Ectodermal cell (in vitro differentiated cells): ENCODE results near the gene STXBP6.

Experiments
- H3K27ac ChIP-seq: 2 replicates; pipeline ENCODE4 v1.7.0; 2013; ENCODE audit warnings: mild to moderate bottlenecking, low read depth, low read length; ENCODE audit not compliant: insufficient read depth, poor library complexity, severe bottlenecking
- H3K27me3 ChIP-seq: 2 replicates; pipeline ENCODE4 v1.7.0; 2013; ENCODE audit warnings: mild to moderate bottlenecking, low read length; ENCODE audit not compliant: insufficient read depth, control insufficient read depth, poor library complexity, severe bottlenecking
- H3K36me3 ChIP-seq: one replicate; pipeline ENCODE4 v1.7.0; 2013; ENCODE audit warnings: low read length; ENCODE audit not compliant: control insufficient read depth, insufficient read depth
- H3K4me1 ChIP-seq: one replicate; pipeline ENCODE4 v1.7.0; 2013; ENCODE audit warnings: low read length; ENCODE audit not compliant: control insufficient read depth, insufficient read depth
- H3K4me3 ChIP-seq: 2 replicates; pipeline ENCODE4 v1.7.0; 2013; ENCODE audit warnings: low read depth, low read length, control low read depth; ENCODE audit not compliant: insufficient read depth
- H3K9me3 ChIP-seq: 2 replicates; pipeline ENCODE4 v1.7.0; 2013; ENCODE audit warnings: mild to moderate bottlenecking, low read length, moderate library complexity; ENCODE audit not compliant: control insufficient read depth
- WGBS, 2 experiments: methylation state at CpG; one replicate each; pipeline ENCODE4 v1.1.7; 2013; ENCODE audit warnings: missing lambda C conversion rate in 2 of 2; 5-methylcytosine and 5-hydroxymethylcytosine counted together

STXBP6 gene

DNA sequence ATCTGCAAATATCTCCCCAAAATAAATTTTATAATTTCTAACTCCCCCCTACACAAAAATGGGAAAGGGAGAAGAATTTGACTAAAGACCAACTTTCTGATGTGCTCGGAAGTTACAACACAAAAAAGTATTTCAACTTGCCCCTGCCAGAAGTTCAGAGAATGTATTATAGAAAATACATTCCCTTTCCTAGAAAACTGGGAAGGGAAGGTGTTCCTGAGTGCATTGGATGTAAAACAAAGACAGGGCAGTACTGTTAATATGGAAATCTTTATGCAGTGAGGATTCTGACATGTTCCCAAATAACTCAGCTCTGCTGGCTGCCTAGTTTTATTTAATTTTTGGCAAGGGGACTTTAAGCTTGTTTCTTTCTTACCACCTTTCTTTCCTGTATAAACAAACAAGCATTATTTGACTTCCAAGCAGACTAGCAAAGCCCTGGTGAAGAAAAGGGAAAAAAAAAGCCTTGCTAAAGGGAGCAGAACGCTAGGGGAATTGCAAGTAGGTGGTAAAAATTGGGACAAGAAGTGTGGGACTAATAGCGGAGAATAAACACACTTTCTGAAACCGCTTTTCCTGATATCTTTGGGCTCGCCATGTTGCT, 124.1 kb downstream of the STXBP6 start:
- Histone ChIP-seq H3K27ac (no peak overlapping the region), H3K36me3 (no peaks in the 10 kb centered on the region), H3K4me1 (no peaks in the 10 kb centered on the region), H3K4me3 (no peak overlapping the region), H3K27me3 (no peaks in the 10 kb centered on the region), H3K9me3 (no peaks in the 10 kb centered on the region)
- 85 to 88% methylated on average over 4 to 5 of the region's 5 CpGs for WGBS, 2 experiments

DNA sequence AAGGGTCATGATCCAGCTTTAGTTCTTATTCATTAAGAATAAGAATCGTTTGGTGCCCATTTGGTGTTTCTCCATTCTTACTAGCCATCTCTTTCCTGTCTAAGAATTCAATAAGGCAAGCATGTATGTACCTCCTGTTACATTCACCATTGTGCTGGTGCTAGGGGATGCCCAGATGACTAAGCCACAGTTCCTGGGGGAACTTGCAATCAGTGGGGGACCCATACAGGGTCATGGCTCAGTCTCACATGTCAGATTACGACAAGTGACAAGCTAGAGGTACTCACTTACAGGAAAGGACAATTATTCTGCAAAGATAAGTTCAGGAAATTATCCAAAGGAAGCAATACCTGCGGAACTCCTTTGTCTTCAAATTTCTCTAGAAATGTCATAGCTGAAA, 125.4 kb downstream of the STXBP6 start:
- Histone ChIP-seq H3K4me1 (no peaks in the 10 kb centered on the region), H3K36me3 (no peaks in the 10 kb centered on the region), H3K27me3 (no peaks in the 10 kb centered on the region), H3K27ac (no peak overlapping the region), H3K9me3 (no peaks in the 10 kb centered on the region), H3K4me3 (no peak overlapping the region)
- WGBS, 2 experiments: 90 to 98% methylated on average over 3 of the region's 3 CpGs

GRCh38 chr14:24921903-24922302, 128.0 kb downstream of the STXBP6 start:
- WGBS, 2 experiments: 88 to 92% methylated on average over 1 of the region's 1 CpG

DNA sequence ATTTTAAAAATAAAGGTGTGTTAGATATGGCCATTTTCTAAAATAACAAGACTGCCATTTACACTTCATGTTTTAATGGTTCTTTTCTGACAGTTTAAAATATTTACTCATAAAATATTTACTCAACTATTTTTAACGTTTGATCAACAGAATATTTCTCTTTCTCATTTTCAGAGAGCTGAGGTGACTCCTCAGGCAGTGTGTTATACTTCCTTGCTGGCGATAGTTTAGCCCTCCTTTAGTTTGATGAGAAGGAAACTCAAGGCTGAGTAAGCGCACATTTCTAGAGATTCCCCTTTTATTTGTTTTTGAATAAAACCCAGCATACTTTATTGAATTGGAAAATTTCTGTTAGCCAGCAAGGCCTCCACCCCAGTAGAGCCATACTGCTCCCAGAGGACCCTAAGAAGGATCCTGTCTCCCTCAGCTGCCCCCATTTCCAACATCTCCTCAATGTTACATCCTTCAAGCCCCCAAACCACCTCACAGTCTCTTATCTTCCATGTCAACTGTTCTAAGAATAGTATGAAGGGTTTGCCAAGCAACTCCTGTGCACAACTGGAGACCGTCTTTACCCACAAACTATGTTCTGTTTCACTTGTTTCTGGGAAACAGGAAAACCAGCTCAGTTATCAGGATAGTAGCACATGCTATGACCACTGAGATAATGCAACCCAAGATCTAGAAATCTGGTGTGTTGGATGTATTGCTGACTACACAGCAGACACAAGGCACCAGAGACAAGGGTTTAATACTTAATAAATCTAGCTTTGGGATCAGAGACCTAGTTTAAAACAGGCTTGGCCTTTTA, 129.5 kb downstream of the STXBP6 start:
- Histone ChIP-seq H3K4me3 (no peak overlapping the region), H3K36me3 (no peaks in the 10 kb centered on the region), H3K4me1 (no peaks in the 10 kb centered on the region), H3K27ac (no peak overlapping the region), H3K9me3 (no peaks in the 10 kb centered on the region), H3K27me3 (no peaks in the 10 kb centered on the region)
- 91 to 93% methylated on average over 4 of the region's 4 CpGs for WGBS, 2 experiments

More at GRCh38 chr14:24921903-24922302, 128.0 kb downstream of the STXBP6 start:
- H3K27ac ChIP-seq: no peak overlapping the region
- no peaks in the 10 kb centered on the region for H3K9me3 ChIP-seq
- H3K27me3 ChIP-seq: no peaks in the 10 kb centered on the region
- H3K36me3 ChIP-seq: no peaks in the 10 kb centered on the region
- H3K4me1 ChIP-seq: no peaks in the 10 kb centered on the region
- H3K4me3 ChIP-seq: no peak overlapping the region

DNA sequence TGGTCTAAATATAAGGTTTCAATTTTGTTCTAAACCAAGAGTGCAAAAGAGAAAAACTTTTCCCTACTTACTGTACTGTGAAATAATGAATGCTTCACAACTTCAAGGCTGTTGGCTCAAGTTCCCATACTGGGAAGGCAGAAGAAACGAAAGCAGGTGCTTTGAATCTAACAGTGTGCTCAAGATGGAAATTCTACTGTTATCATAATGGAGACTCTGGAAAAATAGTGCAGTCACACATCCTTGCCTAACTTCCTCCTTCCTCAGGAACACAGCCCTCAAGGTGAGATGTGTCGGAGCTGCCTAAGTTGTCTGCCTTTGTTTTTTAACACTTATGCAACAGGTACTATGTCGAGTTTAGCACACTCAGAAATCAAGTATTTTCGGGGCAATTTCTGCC, 131.1 kb downstream of the STXBP6 start:
- no peak overlapping the region for H3K4me3 ChIP-seq
- no peaks in the 10 kb centered on the region for H3K36me3 ChIP-seq
- no peak overlapping the region for H3K27ac ChIP-seq
- no peaks in the 10 kb centered on the region for H3K4me1 ChIP-seq
- WGBS, 2 experiments: 93 to 94% methylated on average over 3 to 4 of the region's 4 CpGs
- no peaks in the 10 kb centered on the region for H3K27me3 ChIP-seq
- no peaks in the 10 kb centered on the region for H3K9me3 ChIP-seq

DNA sequence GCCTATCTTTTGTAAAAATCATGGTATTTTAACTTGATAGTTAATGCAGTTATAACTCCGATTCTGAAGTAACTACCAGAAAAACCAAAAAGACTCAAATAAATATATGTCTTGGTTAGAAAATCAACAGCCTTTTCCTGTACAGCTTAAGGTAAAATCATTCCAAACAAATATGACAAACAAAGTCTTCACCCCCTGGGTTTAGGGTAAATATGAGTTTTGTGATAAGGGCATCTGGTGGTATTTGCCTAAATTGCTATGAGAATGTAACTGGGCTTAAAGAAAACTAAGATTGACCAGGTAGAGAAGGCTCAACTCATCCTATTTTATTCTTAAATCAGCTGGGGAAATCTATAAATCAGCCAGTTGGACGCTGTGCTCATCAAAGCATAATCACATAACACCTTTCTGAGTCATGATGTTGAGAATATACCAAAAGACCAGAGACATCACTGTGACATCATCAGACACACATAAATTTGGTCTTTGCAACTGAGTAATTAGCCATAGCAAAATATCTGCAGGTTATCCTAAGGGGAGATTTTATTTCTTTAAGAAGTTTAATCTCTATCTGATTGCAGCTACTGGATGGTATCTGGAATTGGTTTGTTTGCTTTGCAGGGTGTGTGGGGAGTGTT, 133.9 kb downstream of the STXBP6 start:
- H3K4me1 ChIP-seq: no peaks in the 10 kb centered on the region
- no peak overlapping the region for H3K27ac ChIP-seq
- H3K36me3 ChIP-seq: no peaks in the 10 kb centered on the region
- no peaks in the 10 kb centered on the region for H3K27me3 ChIP-seq
- H3K4me3 ChIP-seq: no peak overlapping the region
- WGBS, 2 experiments: 93 to 100% methylated on average over 1 to 2 of the region's 2 CpGs
- no peaks in the 10 kb centered on the region for H3K9me3 ChIP-seq

- no peaks in the 10 kb centered on the region for H3K27me3 ChIP-seq
- no peaks in the 10 kb centered on the region for H3K9me3 ChIP-seq
- no peak overlapping the region for H3K4me3 ChIP-seq
- H3K27ac ChIP-seq: no peak overlapping the region
- H3K36me3 ChIP-seq: no peaks in the 10 kb centered on the region
- H3K4me1 ChIP-seq: no peaks in the 10 kb centered on the region
- 80% methylated on average over 1 of the region's 1 CpG; no CpG with 5 or more reads in 1 of the 2 experiments for WGBS, 2 experiments
These were observed 134.5 kb downstream of the STXBP6 start for GRCh38 chr14:24915403-24915921.

DNA sequence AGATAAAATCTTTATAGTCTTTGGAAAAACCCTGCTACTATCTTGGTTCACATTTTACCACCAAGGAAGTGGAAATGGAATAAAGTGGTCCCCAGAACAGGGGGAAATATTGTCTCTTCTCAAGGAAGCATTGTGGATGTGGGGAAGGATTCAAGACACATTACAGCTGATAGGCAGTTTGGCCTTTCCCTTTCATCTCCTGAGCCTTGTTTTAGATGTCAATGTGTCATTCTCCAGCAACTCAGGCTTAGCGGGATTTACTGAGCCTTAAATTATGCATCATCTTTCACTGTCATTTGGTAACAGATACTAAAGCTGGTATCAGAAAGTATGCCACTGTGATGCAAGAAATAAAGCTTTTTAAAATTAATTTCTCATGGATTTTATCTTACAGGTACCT, 136.2 kb downstream of the STXBP6 start:
- Histone ChIP-seq H3K4me1 (no peaks in the 10 kb centered on the region), H3K27me3 (no peaks in the 10 kb centered on the region), H3K27ac (no peak overlapping the region), H3K9me3 (no peaks in the 10 kb centered on the region), H3K36me3 (no peaks in the 10 kb centered on the region), H3K4me3 (no peak overlapping the region)
- 75 to 83% methylated on average over 1 of the region's 1 CpG for WGBS, 2 experiments

DNA sequence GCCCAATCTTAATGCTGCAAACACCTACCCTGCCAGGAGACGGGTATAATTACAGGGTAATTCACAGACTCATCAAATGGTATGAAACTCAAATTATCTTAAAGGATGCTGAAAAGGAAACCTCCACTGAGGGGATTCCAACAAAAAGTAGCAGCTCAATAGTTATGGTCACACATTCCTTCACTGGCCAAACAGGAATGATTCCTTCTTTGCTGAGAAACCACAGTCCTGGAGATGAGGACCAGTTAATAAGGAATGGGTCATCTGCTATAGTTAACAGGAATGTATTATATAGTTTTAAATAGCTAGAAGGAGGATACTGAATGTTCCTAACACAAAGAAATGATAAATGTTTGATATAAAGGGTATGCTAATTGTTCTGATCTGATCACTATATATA, 136.9 kb downstream of the STXBP6 start:
- no peaks in the 10 kb centered on the region for H3K9me3 ChIP-seq
- H3K36me3 ChIP-seq: no peaks in the 10 kb centered on the region
- H3K27me3 ChIP-seq: no peaks in the 10 kb centered on the region
- H3K4me1 ChIP-seq: no peaks in the 10 kb centered on the region
- no peak overlapping the region for H3K4me3 ChIP-seq
- H3K27ac ChIP-seq: no peak overlapping the region
- 100% methylated on average over 1 of the region's 1 CpG for WGBS, 2 experiments
